ENCODE data around the gene C10orf67.
"Not testable (repeated sequence)": the region's sequence is repeated elsewhere in the genome, so short reads cannot be mapped to it uniquely, and the experiment has no call there.

C10orf67 gene

GRCh38 chr10:23362069-23362830 is 17.7 kb upstream of the C10orf67 start:
- no peak for DNase-seq

- no peak for DNase-seq
Measured at GRCh38 chr10:23361665-23362064, 17.1 kb upstream of the C10orf67 start.

DNA sequence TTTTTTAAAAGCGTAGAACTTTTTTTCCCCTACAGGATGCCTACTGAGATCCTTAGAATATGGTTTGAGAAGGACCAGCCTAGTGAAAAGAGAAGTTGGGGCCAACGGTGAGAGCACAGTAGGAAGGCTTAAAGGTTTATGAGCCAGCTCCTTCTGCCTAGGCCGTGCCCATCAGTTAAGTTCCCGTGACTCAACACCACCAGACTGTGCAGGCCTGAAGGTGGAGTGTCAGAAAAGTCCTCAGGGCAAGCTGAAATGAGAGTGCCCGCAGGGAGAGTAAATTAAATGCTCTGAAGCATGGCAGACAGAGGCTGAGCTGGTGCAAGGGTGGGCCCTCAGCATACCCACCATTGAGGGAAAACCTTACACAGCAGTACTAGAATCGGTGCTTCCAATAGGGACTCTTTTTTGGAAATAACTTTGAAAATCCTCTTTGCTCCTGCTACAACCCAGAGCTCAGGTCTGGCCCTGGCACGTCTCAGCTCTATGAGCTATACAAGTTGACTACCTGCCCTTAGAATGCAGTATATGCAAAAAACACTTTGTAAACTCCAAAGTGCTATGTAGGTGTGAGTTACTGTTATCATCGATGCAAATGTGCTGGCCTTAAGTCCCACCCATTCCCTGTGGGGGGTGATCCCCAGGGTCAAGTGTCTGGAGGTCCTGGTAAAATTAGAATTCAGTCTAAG is 15.2 kb upstream of the C10orf67 start:
- no peak for DNase-seq

GRCh38 chr10:23358357-23358756 is 13.8 kb upstream of the C10orf67 start:
- DNase-seq, result no peak

DNA sequence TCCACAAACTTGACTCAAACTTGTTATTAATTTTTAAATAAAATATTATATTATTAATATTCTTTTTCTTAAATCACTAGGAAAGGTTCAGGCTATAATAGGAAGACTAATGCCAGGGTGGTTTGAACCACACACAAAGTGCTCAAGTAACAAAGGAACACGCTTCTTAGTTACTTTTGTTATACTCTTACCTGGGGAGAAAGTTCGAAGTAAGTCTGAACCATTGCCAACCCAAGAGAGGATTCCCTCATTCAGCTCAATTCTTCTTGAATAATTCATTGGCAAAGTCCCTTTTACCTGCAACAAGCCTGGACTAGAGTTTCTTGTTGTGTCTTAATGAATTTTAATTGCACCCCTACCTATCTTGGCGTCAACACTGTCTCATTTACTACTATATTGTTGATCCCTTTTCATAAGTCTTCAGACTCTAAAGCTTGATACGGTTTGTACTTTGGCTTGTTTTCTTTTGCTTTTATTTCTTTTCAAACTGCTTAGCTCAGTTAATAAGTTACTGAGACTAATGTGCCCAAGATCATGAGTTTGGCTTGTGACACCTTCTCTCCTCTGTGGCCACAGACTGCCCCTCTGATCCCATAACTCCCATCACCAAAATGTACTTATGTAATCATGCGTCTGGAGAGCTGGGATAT is 10.2 kb upstream of the C10orf67 start:
- no peak for DNase-seq

DNA sequence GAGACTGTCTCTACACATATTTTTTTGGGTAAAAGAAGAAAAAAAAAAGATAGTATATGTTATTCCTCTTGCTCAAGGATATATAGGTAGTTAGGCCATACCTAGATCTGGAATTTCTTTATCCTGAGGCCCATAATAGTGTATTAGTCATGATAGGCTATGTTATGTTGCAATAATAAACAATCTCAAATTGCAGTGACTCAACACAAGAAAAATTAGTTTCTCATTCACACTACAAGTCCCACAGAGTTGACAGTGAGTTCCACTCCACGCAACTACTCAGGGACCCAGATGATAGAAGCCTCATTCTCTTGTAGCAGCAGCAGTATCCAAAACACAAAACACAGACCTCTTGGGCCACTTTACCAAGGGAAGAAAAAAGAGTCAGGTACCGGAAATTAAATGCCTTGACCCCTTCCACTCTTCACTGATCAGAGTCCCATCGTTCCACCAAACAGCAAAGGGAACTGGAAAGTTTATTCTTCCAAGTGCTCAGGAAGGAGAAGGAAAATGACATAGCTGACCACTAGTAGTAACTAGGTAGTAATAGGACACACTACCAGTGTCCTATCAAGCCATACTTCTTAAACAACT is 7.4 kb upstream of the C10orf67 start:
- DNase-seq, result no peak

DNA sequence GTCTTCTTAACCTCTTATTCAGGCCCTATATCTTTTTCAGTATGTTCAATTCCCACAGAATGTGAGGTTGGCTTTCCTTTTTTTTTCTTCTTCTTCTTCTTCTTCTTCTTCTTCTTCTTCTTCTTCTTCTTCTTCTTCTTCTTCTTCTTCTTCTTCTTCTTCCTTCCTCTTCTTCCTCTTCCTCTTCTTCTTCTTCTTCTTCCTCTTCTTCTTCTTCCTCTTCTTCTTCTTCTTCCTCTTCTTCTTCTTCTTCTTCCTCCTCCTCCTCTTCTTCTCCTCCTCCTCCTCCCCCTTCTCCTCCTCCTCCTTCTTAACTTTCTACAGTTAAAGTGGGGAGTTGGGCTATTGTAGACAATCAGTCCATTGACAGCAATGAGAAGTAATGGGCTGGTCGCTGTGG is 6.1 kb upstream of the C10orf67 start:
- not testable (repeated sequence) for DNase-seq

- no peak for DNase-seq
Measured at GRCh38 chr10:23345861-23346260, 1.3 kb upstream of the C10orf67 start.

GRCh38 chr10:23343591-23344240 is 881 bp downstream of the C10orf67 start:
- no peak for DNase-seq

DNA sequence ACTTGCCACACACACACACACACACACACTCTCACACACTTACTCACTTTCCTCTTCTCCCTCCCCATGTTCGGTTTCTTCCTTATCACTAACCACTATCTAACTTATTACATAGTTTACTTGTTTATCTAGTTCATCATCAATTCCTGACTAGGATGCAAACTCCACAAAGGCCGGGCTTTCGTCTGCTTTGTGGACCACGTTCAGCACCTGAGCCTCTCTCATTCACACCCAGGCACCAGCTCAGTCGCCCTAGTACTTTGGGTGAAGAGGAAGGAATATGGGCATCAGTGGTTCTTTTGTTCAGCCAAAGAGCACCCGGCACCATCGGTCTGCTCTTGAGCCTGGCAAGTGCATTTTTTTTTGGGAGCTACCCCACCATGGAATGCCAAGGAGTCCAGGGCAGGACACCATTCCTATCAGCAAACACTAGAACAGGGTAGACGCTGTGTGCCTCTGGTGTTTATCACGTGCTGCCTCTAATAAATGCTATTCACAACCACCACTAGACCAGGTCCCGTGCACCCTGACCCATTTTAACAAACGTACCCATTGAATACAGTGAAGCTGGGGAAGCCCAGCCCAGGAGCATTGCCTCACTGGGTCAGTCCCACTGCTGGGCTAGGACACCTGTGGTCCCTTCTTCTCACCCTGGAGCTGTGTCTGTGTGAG is 2.2 kb downstream of the C10orf67 start:
- DNase-seq, result no peak

DNA sequence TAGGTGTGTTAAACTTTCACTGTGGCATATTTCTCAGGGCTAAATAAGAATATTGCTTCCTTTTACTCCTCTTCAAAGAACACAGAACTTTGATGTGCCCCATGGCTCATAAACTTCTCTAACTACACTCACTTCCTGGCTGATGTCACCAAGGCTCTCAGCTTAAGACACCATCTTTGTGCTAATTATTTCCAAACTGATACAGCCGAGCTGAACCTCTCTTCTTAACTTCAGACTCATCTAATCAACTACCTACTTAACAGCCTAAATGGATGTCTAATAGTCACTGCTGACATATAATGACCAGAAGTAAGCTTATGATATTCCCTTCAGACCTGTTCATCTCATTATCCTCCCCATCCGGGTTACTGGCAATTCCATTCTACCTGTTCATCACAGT is 3.6 kb downstream of the C10orf67 start:
- DNase-seq, result no peak

GRCh38 chr10:23340354-23340753 is 4.2 kb downstream of the C10orf67 start:
- DNase-seq, result no peak

DNA sequence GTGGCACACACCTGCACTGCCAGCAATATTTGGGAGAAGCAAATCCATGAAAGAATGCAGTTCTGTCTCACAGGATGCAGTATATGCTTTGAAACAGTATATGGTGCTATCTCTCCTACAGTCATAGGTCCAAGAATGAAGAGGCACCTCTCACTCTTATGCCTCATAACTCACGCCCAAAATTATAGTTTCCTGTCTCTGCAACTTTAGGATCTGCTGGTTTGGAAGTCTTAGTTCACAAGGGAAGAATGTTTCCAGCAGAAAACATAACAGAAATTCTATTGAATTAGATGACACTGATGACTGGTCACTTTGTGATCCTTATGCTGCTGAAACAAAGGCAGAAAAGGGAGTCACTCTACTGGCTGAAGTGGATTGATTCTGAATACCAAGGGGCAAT is 5.7 kb downstream of the C10orf67 start:
- DNase-seq, result no peak

GRCh38 chr10:23338155-23338828 is 6.3 kb downstream of the C10orf67 start:
- no peak for DNase-seq

DNA sequence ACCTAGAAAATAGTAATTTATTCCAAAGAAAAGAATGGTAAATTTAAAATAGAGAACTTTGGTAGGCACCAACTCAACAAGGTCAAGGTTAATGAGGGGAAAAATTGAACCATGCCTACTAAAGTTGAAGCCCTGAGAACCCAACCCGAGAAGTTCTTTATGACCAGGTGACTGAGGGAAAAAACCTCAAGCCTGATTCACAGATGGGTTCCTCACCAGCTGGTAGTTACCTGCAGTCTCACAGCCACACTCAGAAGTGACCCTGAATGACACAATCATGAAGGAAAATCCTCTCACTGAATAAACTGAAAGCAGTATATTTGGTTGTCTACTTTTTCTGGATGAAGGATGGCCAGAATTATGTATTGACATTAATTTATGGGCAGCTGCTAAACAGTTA is 7.0 kb downstream of the C10orf67 start:
- DNase-seq, result no peak

- DNase-seq, result no peak
Measured at GRCh38 chr10:23331567-23332301, 12.9 kb downstream of the C10orf67 start.

DNA sequence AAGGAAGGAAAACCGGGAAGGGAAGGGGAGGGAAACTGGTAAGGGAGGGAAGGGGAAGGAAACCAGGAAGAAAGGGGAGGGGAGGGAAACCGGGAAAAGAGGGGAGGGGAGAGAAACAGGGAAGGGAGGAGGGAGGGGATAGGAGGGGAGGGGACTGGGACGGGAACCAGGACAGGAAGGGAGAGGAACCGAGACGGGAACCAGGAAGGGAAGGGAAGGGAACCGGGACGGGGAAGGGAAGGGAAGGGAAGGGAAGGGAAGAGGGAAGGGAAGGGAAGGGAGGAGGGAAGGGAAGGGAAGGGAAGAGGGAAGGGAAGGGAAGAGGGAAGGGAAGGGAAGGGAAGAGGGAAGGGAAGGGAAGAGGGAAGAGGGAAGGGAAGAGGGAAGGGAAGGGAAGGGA is 13.6 kb downstream of the C10orf67 start:
- DNase-seq, result no peak

DNA sequence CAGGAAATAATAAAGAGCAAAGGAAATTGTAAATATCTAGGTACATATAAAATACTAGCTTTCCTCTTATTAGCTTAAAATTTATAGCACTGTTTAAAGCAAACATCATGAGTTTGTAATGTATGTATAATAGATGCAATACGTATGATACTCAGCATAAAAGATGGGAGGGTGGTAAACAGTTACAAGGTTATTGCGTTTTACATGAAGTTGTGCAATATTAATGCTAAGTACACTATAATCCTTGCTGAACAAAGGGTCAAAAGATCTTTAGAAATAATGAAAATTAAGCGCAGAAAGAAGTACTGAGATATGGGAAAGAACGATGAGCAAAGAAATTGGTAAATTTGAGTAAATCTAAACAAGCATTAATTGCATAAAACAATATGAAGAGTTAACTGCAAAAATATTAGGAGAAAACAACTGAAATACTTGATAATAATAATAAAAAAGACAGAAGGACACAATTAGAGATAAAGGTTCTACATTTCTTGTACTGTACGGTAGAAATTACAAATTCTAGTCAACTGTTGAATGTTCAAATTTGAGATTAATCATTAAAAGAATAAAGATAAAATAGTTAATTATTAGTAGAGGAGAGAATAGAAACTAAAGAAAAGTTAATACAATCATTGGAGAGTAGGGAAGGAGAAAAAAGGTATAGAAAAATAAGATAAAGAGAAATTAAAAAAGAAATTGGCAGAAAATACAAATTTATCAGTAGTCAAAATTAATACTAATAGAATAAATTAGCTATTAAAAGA is 17.9 kb downstream of the C10orf67 start:
- no peak for DNase-seq

GRCh38 chr10:23325132-23325531 is 19.5 kb downstream of the C10orf67 start:
- DNase-seq, result no peak

DNA sequence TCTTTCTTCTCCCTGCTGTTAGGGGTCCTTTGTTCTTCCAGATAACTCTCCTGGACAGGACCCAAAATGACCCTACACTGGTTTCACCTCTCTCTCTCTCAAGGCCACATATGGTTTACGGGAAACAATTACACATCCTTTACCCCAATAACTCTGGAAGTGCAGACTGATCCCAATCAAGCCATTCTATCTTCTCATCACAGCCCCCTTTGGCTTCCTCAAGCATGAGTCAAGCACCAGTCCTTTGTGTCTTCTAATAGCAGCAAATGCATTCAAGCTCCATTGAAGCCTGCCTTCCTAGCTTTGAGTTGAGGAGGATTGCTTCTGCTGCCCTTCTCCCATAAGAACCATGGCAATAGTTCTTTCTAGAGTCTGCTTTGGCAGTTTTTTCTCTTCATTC is 20.2 kb downstream of the C10orf67 start:
- no peak for DNase-seq
